ENCODE data around the gene UBQLN4.

- no peak for TF ChIP-seq EZH2phosphoT487 (IDR thresholded peaks at IDR 0.05)
- no peak for TF ChIP-seq CTCF (IDR thresholded peaks at IDR 0.05)
Measured at GRCh38 chr1:156045076-156045475, 8.5 kb downstream of the UBQLN4 start.
